OCI-LY7 (cell line): ENCODE results near the gene ERCC4. TPM values are rescaled to one million over a fixed set of nuclear protein-coding genes. Genes with fewer than 3 reads are reported as not detected.

Experiments
- Bru-seq: library from RNA; stranded (reverse); fragments of 400-500 nt; gene quantifications from one replicate; lab custom pipeline; 2021; lab: Mats Ljungman, UMichigan
- BruChase-seq, 2 experiments: library from RNA; stranded (reverse); fragments of 400-500 nt; gene quantifications; one replicate each; lab custom pipeline; 2021; lab: Mats Ljungman, UMichigan
- BruUV-seq: library from RNA; stranded (reverse); fragments of 400-500 nt; replicated peaks from 2 replicates; lab custom pipeline; 2021; lab: Mats Ljungman, UMichigan
- CTCF ChIA-PET: fragments of 300-600 bp; sonication (Branson Sonifier 250); formaldehyde crosslinking; loops from one replicate; lab custom pipeline; 2022; ENCODE audit warnings: antibody characterized with exemption; ENCODE audit not compliant: unreplicated experiment; lab: Charles Lee
- POLR2A ChIA-PET: fragments of 300-600 bp; sonication (Branson Sonifier 250); formaldehyde crosslinking; loops from one replicate; lab custom pipeline; 2022; ENCODE audit warnings: antibody characterized with exemption; lab: Charles Lee
- DNase-seq: peaks from one replicate; pipeline ENCODE4 v3.0.0-alpha.2; 2015; ENCODE audit warnings: low spot score
- H2AFZ ChIP-seq: fragments of 200-600 bp; sonication (generic), shearing (Covaris generic); 2 replicates; pipeline ENCODE4 v1.6.1; 2014; ENCODE audit warnings: mild to moderate bottlenecking, antibody characterized with exemption, low read length, moderate library complexity
- H3K27ac ChIP-seq: fragments of 200-600 bp; sonication (generic); 2 replicates; pipeline ENCODE4 v1.5.1; 2014; ENCODE audit warnings: mixed run types, low read depth, mild to moderate bottlenecking, moderate library complexity, low read length, inconsistent platforms; ENCODE audit not compliant: poor library complexity, severe bottlenecking
- H3K36me3 ChIP-seq: fragments of 200-600 bp; sonication (generic); 2 replicates; pipeline ENCODE4 v1.6.1; 2014; ENCODE audit warnings: mild to moderate bottlenecking, antibody characterized with exemption, low read length, moderate library complexity, mixed read lengths; ENCODE audit not compliant: insufficient read depth
- H3K4me1 ChIP-seq: fragments of 200-600 bp; sonication (generic); 2 replicates; pipeline ENCODE4 v1.5.1; 2014; ENCODE audit warnings: mild to moderate bottlenecking, low read length; ENCODE audit not compliant: insufficient read depth, poor library complexity, severe bottlenecking
- H3K4me2 ChIP-seq: fragments of 200-600 bp; sonication (generic); 2 replicates; pipeline ENCODE4 v1.6.1; 2014; ENCODE audit warnings: mild to moderate bottlenecking, low read length
- H3K4me3 ChIP-seq: fragments of 200-600 bp; sonication (generic); 2 replicates; pipeline ENCODE4 v1.5.1; 2014; ENCODE audit warnings: mild to moderate bottlenecking, low read depth, low read length; ENCODE audit not compliant: poor library complexity, severe bottlenecking
- H3K79me2 ChIP-seq: fragments of 200-600 bp; sonication (generic); 2 replicates; pipeline ENCODE4 v1.6.1; 2016; ENCODE audit warnings: low read depth, mild to moderate bottlenecking, low read length, moderate library complexity, mixed read lengths; ENCODE audit not compliant: insufficient read depth
- H3K9me2 ChIP-seq: fragments of 200-600 bp; sonication (generic); 2 replicates; pipeline ENCODE4 v1.6.1; 2016; ENCODE audit warnings: mild to moderate bottlenecking, low read length, mixed read lengths; ENCODE audit not compliant: insufficient read depth
- H3K9me3 ChIP-seq: fragments of 200-600 bp; sonication (generic); 2 replicates; pipeline ENCODE4 v1.6.1; 2014; ENCODE audit warnings: mild to moderate bottlenecking, mixed run types, low read length, mixed read lengths
- H4K20me1 ChIP-seq: fragments of 200-600 bp; sonication (generic); 2 replicates; pipeline ENCODE4 v1.6.1; 2014; ENCODE audit warnings: mild to moderate bottlenecking, antibody characterized with exemption, low read length, moderate library complexity, mixed read lengths; ENCODE audit not compliant: insufficient read depth
- EZH2phosphoT487 ChIP-seq: fragments of 200-600 bp; sonication (generic); IDR thresholded peaks from 2 replicates; pipeline ENCODE4 v1.6.1; 2018; ENCODE audit warnings: low read depth, borderline replicate concordance, mild to moderate bottlenecking, mixed run types, antibody characterized with exemption, low read length, moderate library complexity, mixed read lengths
- intact Hi-C: fragments of 100-400 bp; cut with micrococcal nuclease; formaldehyde crosslinking; loops from one replicate; pipeline ENCODE4 v1.10.0; 2022; ENCODE audit not compliant: unreplicated experiment
- long read RNA-seq: library from polyadenylated mRNA; stranded (forward); transcript quantifications from one replicate; pipeline ENCODE4 v2.0.0, GENCODE V29; 2022
- total RNA-seq, 2 experiments: library from RNA; depleted of rRNA in 1 of 2; stranded (reverse); fragments of >200 nt in 1 of 2; shearing (Covaris generic) in 1 of 2; gene quantifications; 2 replicates each; pipeline ENCODE4 v1.2.3, GENCODE V29; 2014 to 2022
- TF ChIP-seq, protein P1 (sequence below): fragments of 200-600 bp; sonication (generic); conservative IDR thresholded peaks from 2 replicates; pipeline ENCODE4 v1.5.1; 2014; ENCODE audit warnings: mild to moderate bottlenecking, antibody characterized with exemption, low read length, moderate library complexity, mixed read lengths

The ERCC4 gene
- total RNA-seq (2014; rRNA removed; shearing (Covaris generic)): 7.3 TPM in 2 replicates
- 20.8 and 21.6 TPM in 2 replicates for total RNA-seq (2022)
- percentile 64 among the genes with signal in this experiment for Bru-seq, nascent RNA
- BruChase-seq, experiment 1, labeled RNA remaining after a 6-hour chase: percentile 60 among the genes with signal in this experiment
- percentile 77 among the genes with signal in this experiment for BruChase-seq, experiment 2, labeled RNA remaining after a 2-hour chase
- long read RNA-seq, partial matches to known transcripts: 18 of 24 reads
- long read RNA-seq, other reads (novel, unspliced or antisense): 4 of 24 reads

- peak; percentile 100 for DNase-seq
- Histone ChIP-seq H2AFZ (peak within 1 kb of the TSS; percentile 91), H3K4me1 (peaks cover 23% of the 10 kb centered on the region), H3K9me3 (no peaks in the 10 kb centered on the region), H3K4me2 (peak within 1 kb of the TSS; percentile 94), H3K4me3 (peak within 1 kb of the TSS; percentile 92), H3K36me3 (peaks cover 16% of the 10 kb centered on the region; the same call in 1 of the 2 replicates), H3K27ac (peak within 1 kb of the TSS; percentile 38), H3K79me2 (peaks cover 7% of the 10 kb centered on the region; the same call in 1 of the 2 replicates), H3K9me2 (no peaks in the 10 kb centered on the region), H4K20me1 (no peaks in the 10 kb centered on the region)
- BruUV-seq: no TSS peak
- no peak for TF ChIP-seq EZH2phosphoT487
- TF ChIP-seq, protein P1, sequence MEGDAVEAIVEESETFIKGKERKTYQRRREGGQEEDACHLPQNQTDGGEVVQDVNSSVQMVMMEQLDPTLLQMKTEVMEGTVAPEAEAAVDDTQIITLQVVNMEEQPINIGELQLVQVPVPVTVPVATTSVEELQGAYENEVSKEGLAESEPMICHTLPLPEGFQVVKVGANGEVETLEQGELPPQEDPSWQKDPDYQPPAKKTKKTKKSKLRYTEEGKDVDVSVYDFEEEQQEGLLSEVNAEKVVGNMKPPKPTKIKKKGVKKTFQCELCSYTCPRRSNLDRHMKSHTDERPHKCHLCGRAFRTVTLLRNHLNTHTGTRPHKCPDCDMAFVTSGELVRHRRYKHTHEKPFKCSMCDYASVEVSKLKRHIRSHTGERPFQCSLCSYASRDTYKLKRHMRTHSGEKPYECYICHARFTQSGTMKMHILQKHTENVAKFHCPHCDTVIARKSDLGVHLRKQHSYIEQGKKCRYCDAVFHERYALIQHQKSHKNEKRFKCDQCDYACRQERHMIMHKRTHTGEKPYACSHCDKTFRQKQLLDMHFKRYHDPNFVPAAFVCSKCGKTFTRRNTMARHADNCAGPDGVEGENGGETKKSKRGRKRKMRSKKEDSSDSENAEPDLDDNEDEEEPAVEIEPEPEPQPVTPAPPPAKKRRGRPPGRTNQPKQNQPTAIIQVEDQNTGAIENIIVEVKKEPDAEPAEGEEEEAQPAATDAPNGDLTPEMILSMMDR: peak; percentile 91
- intact Hi-C loops: loop anchor here (5.0 to 10.0 kb wide), 5 partner anchors 77 to 607 kb away; no protein-coding TSS in a partner anchor
- CTCF ChIA-PET: interaction anchor here (0.5 to 1.5 kb wide), 6 partner anchors 13 to 961 kb away, joined by 3 to 5 read pairs (median 3); no protein-coding TSS in a partner anchor
- POLR2A ChIA-PET: interaction anchor here (0.5 to 1.1 kb wide), 5 partner anchors 26 to 367 kb away, joined by 3 to 7 read pairs (median 3); no protein-coding TSS in a partner anchor
Observed at GRCh38 chr16:13919683-13920509, at the start of gene ERCC4. Gene ERCC4, plus strand, starts transcription at chr16:13920154. Its CDS starts 12 bp downstream, at chr16:13920166.

DNA sequence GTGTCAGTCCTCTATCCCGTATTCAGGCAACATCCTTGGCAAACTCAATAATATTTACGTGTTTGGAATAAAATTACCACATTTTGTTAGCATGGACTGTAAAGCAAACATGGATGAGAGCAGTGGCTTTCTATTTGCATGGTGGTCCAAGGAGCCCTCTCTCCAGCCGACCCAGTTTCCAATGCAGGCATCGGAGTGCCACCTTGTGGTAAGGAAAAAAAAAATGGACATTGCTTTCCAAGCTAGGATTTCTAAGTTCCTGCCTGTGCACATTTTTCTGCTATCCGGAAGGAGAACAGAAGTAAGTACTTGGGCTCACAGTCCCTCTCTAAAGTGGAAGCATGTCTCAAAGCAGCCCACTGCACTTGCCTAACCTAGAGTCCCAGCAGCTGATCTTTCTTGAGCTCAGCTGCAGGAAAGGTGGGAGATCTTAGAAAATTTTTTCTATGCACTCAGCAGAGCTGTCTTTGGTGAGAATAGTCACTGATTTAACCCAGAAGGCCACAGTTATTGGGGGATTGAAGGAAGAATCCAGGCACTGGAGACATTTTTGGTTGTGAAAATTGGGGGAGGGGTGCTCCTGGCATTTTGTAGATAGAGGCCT lies 46.0 kb upstream of the ERCC4 start:
- H3K4me1 ChIP-seq: no peaks in the 10 kb centered on the region
- BruUV-seq: no TSS peak
- CTCF ChIA-PET: no interaction called here
- no peaks in the 10 kb centered on the region for H4K20me1 ChIP-seq
- H3K79me2 ChIP-seq: no peaks in the 10 kb centered on the region
- no peak overlapping the region for H3K4me3 ChIP-seq
- no peak overlapping the region for H2AFZ ChIP-seq
- POLR2A ChIA-PET: no interaction called here
- H3K9me2 ChIP-seq: no peaks in the 10 kb centered on the region
- H3K36me3 ChIP-seq: no peaks in the 10 kb centered on the region
- H3K27ac ChIP-seq: no peak overlapping the region
- TF ChIP-seq, protein P1: peak; percentile 76
- TF ChIP-seq EZH2phosphoT487: no peak
- DNase-seq: peak; percentile 23
- H3K9me3 ChIP-seq: no peaks in the 10 kb centered on the region
- intact Hi-C loops: no loop called here
- H3K4me2 ChIP-seq: no peak overlapping the region
